Stimulated activated naive CD8-positive, alpha-beta T cell treated with anti-CD3 and anti-CD28 coated beads, Interleukin-15, Interleukin-2, amounts not matched to agents 100 ng/mL and 50 ng/mL, for 24 hours (primary cell): Measurements from ENCODE around the gene PHF21B.

ENCODE experiments used
- H3K27ac Mint-ChIP-seq: one replicate; pipeline ENCODE4 v1.8.0; 2021; ENCODE audit warnings: mild to moderate bottlenecking, mixed read lengths
- H3K27me3 Mint-ChIP-seq: one replicate; pipeline ENCODE4 v1.8.0; 2021; ENCODE audit warnings: mixed read lengths
- H3K36me3 Mint-ChIP-seq: one replicate; pipeline ENCODE4 v1.8.0; 2021; ENCODE audit warnings: low read depth, mixed read lengths
- H3K4me1 Mint-ChIP-seq: one replicate; pipeline ENCODE4 v1.8.0; 2021; ENCODE audit warnings: low read depth, mixed read lengths
- H3K4me3 Mint-ChIP-seq: one replicate; pipeline ENCODE4 v1.8.0; 2021; ENCODE audit warnings: mild to moderate bottlenecking, mixed read lengths
- H3K9me3 Mint-ChIP-seq: one replicate; pipeline ENCODE4 v1.8.0; 2021; ENCODE audit warnings: mixed read lengths

PHF21B gene

GRCh38 chr22:44889255-44889878 is 120.4 kb downstream of the PHF21B start:
- Mint-ChIP-seq H3K4me1 (no peaks in the 10 kb centered on the region), H3K9me3 (no peaks in the 10 kb centered on the region), H3K27ac (no peak overlapping the region), H3K27me3 (no peaks in the 10 kb centered on the region), H3K36me3 (no peaks in the 10 kb centered on the region), H3K4me3 (no peak overlapping the region)

GRCh38 chr22:44888491-44889254 is 121.1 kb downstream of the PHF21B start:
- Mint-ChIP-seq H3K4me3 (no peak overlapping the region), H3K4me1 (no peaks in the 10 kb centered on the region), H3K27me3 (no peaks in the 10 kb centered on the region), H3K36me3 (no peaks in the 10 kb centered on the region), H3K9me3 (no peaks in the 10 kb centered on the region), H3K27ac (no peak overlapping the region)

GRCh38 chr22:44887941-44888366 is 121.9 kb downstream of the PHF21B start:
- H3K9me3 Mint-ChIP-seq = no peaks in the 10 kb centered on the region
- no peaks in the 10 kb centered on the region for H3K36me3 Mint-ChIP-seq
- H3K27me3 Mint-ChIP-seq = no peaks in the 10 kb centered on the region
- no peak overlapping the region for H3K4me3 Mint-ChIP-seq
- no peak overlapping the region for H3K27ac Mint-ChIP-seq
- H3K4me1 Mint-ChIP-seq = no peaks in the 10 kb centered on the region

GRCh38 chr22:44885806-44886360 is 123.9 kb downstream of the PHF21B start:
- H3K4me3 Mint-ChIP-seq = no peak overlapping the region
- H3K27ac Mint-ChIP-seq = no peak overlapping the region
- no peaks in the 10 kb centered on the region for H3K36me3 Mint-ChIP-seq
- H3K9me3 Mint-ChIP-seq = no peaks in the 10 kb centered on the region
- no peaks in the 10 kb centered on the region for H3K4me1 Mint-ChIP-seq
- H3K27me3 Mint-ChIP-seq = no peaks in the 10 kb centered on the region

- no peak overlapping the region for H3K27ac Mint-ChIP-seq
- no peak overlapping the region for H3K4me3 Mint-ChIP-seq
- H3K27me3 Mint-ChIP-seq = no peaks in the 10 kb centered on the region
- H3K36me3 Mint-ChIP-seq = no peaks in the 10 kb centered on the region
- no peaks in the 10 kb centered on the region for H3K9me3 Mint-ChIP-seq
- H3K4me1 Mint-ChIP-seq = no peaks in the 10 kb centered on the region
Measured at GRCh38 chr22:44884968-44885805, 124.6 kb downstream of the PHF21B start.

GRCh38 chr22:44884562-44884961 is 125.2 kb downstream of the PHF21B start:
- Mint-ChIP-seq H3K27me3 (no peaks in the 10 kb centered on the region), H3K27ac (no peak overlapping the region), H3K4me1 (no peaks in the 10 kb centered on the region), H3K36me3 (no peaks in the 10 kb centered on the region), H3K9me3 (no peaks in the 10 kb centered on the region), H3K4me3 (no peak overlapping the region)

- Mint-ChIP-seq H3K4me1 (no peaks in the 10 kb centered on the region), H3K27ac (no peak overlapping the region), H3K36me3 (no peaks in the 10 kb centered on the region), H3K4me3 (no peak overlapping the region), H3K27me3 (no peaks in the 10 kb centered on the region), H3K9me3 (no peaks in the 10 kb centered on the region)
Measured at GRCh38 chr22:44883011-44883421, 126.8 kb downstream of the PHF21B start.

- no peaks in the 10 kb centered on the region for H3K9me3 Mint-ChIP-seq
- H3K36me3 Mint-ChIP-seq = no peaks in the 10 kb centered on the region
- H3K4me1 Mint-ChIP-seq = no peaks in the 10 kb centered on the region
- H3K27ac Mint-ChIP-seq = no peak overlapping the region
- no peaks in the 10 kb centered on the region for H3K27me3 Mint-ChIP-seq
- no peak overlapping the region for H3K4me3 Mint-ChIP-seq
Measured at GRCh38 chr22:44882226-44882905, 127.4 kb downstream of the PHF21B start.

- Mint-ChIP-seq H3K27ac (no peak overlapping the region), H3K9me3 (no peaks in the 10 kb centered on the region), H3K27me3 (no peaks in the 10 kb centered on the region), H3K36me3 (no peaks in the 10 kb centered on the region), H3K4me3 (no peak overlapping the region), H3K4me1 (no peaks in the 10 kb centered on the region)
Measured at GRCh38 chr22:44881624-44882023, 128.2 kb downstream of the PHF21B start.

GRCh38 chr22:44880610-44881290 is 129.1 kb downstream of the PHF21B start:
- no peaks in the 10 kb centered on the region for H3K27me3 Mint-ChIP-seq
- H3K27ac Mint-ChIP-seq = no peak overlapping the region
- no peaks in the 10 kb centered on the region for H3K9me3 Mint-ChIP-seq
- no peaks in the 10 kb centered on the region for H3K36me3 Mint-ChIP-seq
- H3K4me3 Mint-ChIP-seq = no peak overlapping the region
- no peaks in the 10 kb centered on the region for H3K4me1 Mint-ChIP-seq

GRCh38 chr22:44879301-44879680 is 130.5 kb downstream of the PHF21B start:
- no peaks in the 10 kb centered on the region for H3K4me1 Mint-ChIP-seq
- no peaks in the 10 kb centered on the region for H3K27me3 Mint-ChIP-seq
- H3K4me3 Mint-ChIP-seq = no peak overlapping the region
- no peak overlapping the region for H3K27ac Mint-ChIP-seq
- no peaks in the 10 kb centered on the region for H3K9me3 Mint-ChIP-seq
- no peaks in the 10 kb centered on the region for H3K36me3 Mint-ChIP-seq

- no peak overlapping the region for H3K4me3 Mint-ChIP-seq
- H3K27ac Mint-ChIP-seq = no peak overlapping the region
- no peaks in the 10 kb centered on the region for H3K36me3 Mint-ChIP-seq
- no peaks in the 10 kb centered on the region for H3K9me3 Mint-ChIP-seq
- no peaks in the 10 kb centered on the region for H3K4me1 Mint-ChIP-seq
- H3K27me3 Mint-ChIP-seq = no peaks in the 10 kb centered on the region
Measured at GRCh38 chr22:44878483-44879300, 131.1 kb downstream of the PHF21B start.

GRCh38 chr22:44876921-44877320 is 132.9 kb downstream of the PHF21B start:
- H3K27ac Mint-ChIP-seq = no peak overlapping the region
- H3K36me3 Mint-ChIP-seq = no peaks in the 10 kb centered on the region

More at GRCh38 chr22:44876921-44877320, 132.9 kb downstream of the PHF21B start:
- H3K4me3 Mint-ChIP-seq = no peak overlapping the region
- H3K4me1 Mint-ChIP-seq = no peaks in the 10 kb centered on the region
- peaks cover 3% of the 10 kb centered on the region for H3K27me3 Mint-ChIP-seq
- H3K9me3 Mint-ChIP-seq = no peaks in the 10 kb centered on the region
